Hepatocyte (in vitro differentiated cells): ENCODE results near the gene SAMD4A. TPM values are rescaled to one million over a fixed set of nuclear protein-coding genes. Genes with fewer than 3 reads are reported as not detected.

Source experiments
- DNase-seq: peaks from one replicate; pipeline ENCODE4 v3.0.0-alpha.2; 2016; ENCODE audit warnings: low spot score
- H2AFZ ChIP-seq: fragments of 200-600 bp; sonication (generic); 2 replicates; pipeline ENCODE4 v1.6.0; 2016; ENCODE audit warnings: antibody characterized with exemption, mild to moderate bottlenecking
- H3K27ac ChIP-seq: fragments of 200-600 bp; sonication (generic); 2 replicates; pipeline ENCODE4 v1.5.1; 2016; ENCODE audit warnings: mild to moderate bottlenecking
- H3K27me3 ChIP-seq: fragments of 200-600 bp; sonication (generic); 2 replicates; pipeline ENCODE4 v1.6.1; 2016
- H3K36me3 ChIP-seq: fragments of 200-600 bp; sonication (generic); replicated peaks from 2 replicates; pipeline ENCODE4 v1.5.1; 2016; ENCODE audit warnings: low read depth; ENCODE audit not compliant: insufficient read depth
- H3K4me1 ChIP-seq: fragments of 200-600 bp; sonication (generic); 2 replicates; pipeline ENCODE4 v1.5.1; 2016; ENCODE audit warnings: mild to moderate bottlenecking, moderate library complexity; ENCODE audit not compliant: insufficient read depth
- H3K4me2 ChIP-seq: fragments of 200-600 bp; sonication (generic); 2 replicates; pipeline ENCODE4 v1.6.0; 2016
- H3K4me3 ChIP-seq: fragments of 200-600 bp; sonication (generic); 2 replicates; pipeline ENCODE4 v1.5.1; 2016; ENCODE audit warnings: mild to moderate bottlenecking
- H3K79me2 ChIP-seq: fragments of 200-600 bp; sonication (generic); 2 replicates; pipeline ENCODE4 v1.6.0; 2017; ENCODE audit warnings: mild to moderate bottlenecking
- H3K9me2 ChIP-seq: fragments of 200-600 bp; sonication (generic); replicated peaks from 2 replicates; pipeline ENCODE4 v1.6.0; 2017; ENCODE audit warnings: mild to moderate bottlenecking; ENCODE audit not compliant: insufficient read depth
- H3K9me3 ChIP-seq: fragments of 200-600 bp; sonication (generic); 2 replicates; pipeline ENCODE4 v1.5.1; 2016; ENCODE audit warnings: low read depth, mild to moderate bottlenecking
- H4K20me1 ChIP-seq: fragments of 200-600 bp; sonication (generic); 2 replicates; pipeline ENCODE4 v1.6.0; 2016; ENCODE audit warnings: mild to moderate bottlenecking; ENCODE audit not compliant: insufficient read depth, poor library complexity, severe bottlenecking
- EZH2 ChIP-seq: fragments of 200-600 bp; sonication (generic); IDR thresholded peaks from 2 replicates; pipeline ENCODE4 v1.6.1; 2016; ENCODE audit warnings: antibody characterized with exemption, mild to moderate bottlenecking, borderline replicate concordance
- EZH2phosphoT487 ChIP-seq: fragments of 200-600 bp; sonication (generic); IDR thresholded peaks from one replicate; pipeline ENCODE4 v1.6.1; 2018; ENCODE audit warnings: antibody characterized with exemption, mild to moderate bottlenecking, low read depth, moderate library complexity; ENCODE audit not compliant: unreplicated experiment, severe bottlenecking
- WGBS: methylation state at CpG from one replicate; pipeline ENCODE4 v1.1.6; 2016; ENCODE audit warnings: low lambda C conversion rate; ENCODE audit errors: missing lambda C conversion rate; 5-methylcytosine and 5-hydroxymethylcytosine counted together
- polyA plus RNA-seq: library from polyadenylated mRNA; unstranded; fragments of >200 nt; fragmentation: Nextera tagmentation; extraction: Ambion mirVana; gene quantifications from 2 replicates; pipeline ENCODE4 v1.2.1, GENCODE V29; 2016
- total RNA-seq: library from RNA; depleted of rRNA; stranded (reverse); fragments of >200 nt; gene quantifications from 2 replicates; pipeline ENCODE4 v1.2.3, GENCODE V29; 2014
- TF ChIP-seq, protein P1 (sequence below): fragments of 200-600 bp; sonication (generic); IDR thresholded peaks from 2 replicates; pipeline ENCODE4 v1.5.1; 2016; ENCODE audit warnings: antibody characterized with exemption, mild to moderate bottlenecking; ENCODE audit not compliant: poor library complexity

SAMD4A gene
- total and polyA plus RNA-seq, 2 experiments from 2014 or later = 10.5 to 15.7 TPM

DNA sequence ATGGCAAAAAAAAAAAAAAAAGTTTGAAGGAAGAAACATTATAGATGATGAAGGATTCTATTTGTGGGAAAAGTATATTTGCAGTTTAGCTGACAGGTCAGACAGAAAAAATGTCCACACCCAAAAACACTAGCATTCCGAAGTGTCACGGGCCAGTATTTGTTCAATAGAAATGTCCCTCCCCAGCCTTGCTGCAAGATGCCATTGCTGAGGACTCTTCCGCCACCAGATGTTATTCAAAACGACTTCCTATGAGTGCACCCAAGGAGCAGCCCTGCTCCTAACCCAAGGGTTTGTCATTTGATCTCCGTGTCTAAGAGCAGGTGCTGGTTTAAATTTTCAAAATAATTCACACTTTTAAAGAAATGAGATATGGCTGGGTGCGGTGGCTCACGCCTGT is 172.6 kb downstream of the SAMD4A start:
- TF ChIP-seq, protein P1, sequence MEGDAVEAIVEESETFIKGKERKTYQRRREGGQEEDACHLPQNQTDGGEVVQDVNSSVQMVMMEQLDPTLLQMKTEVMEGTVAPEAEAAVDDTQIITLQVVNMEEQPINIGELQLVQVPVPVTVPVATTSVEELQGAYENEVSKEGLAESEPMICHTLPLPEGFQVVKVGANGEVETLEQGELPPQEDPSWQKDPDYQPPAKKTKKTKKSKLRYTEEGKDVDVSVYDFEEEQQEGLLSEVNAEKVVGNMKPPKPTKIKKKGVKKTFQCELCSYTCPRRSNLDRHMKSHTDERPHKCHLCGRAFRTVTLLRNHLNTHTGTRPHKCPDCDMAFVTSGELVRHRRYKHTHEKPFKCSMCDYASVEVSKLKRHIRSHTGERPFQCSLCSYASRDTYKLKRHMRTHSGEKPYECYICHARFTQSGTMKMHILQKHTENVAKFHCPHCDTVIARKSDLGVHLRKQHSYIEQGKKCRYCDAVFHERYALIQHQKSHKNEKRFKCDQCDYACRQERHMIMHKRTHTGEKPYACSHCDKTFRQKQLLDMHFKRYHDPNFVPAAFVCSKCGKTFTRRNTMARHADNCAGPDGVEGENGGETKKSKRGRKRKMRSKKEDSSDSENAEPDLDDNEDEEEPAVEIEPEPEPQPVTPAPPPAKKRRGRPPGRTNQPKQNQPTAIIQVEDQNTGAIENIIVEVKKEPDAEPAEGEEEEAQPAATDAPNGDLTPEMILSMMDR = no peak
- TF ChIP-seq EZH2 (no peak), EZH2phosphoT487 (no peak)
- no peaks in the 10 kb centered on the region for H3K27me3 ChIP-seq
- no peaks in the 10 kb centered on the region for H3K4me1 ChIP-seq
- H3K79me2 ChIP-seq = no peaks in the 10 kb centered on the region
- 85% methylated on average over 7 of the region's 7 CpGs for WGBS
- no peaks in the 10 kb centered on the region for H3K9me2 ChIP-seq
- H4K20me1 ChIP-seq = no peaks in the 10 kb centered on the region
- no peak overlapping the region for H3K4me3 ChIP-seq
- no peak for DNase-seq
- H3K36me3 ChIP-seq = no peaks in the 10 kb centered on the region
- no peak overlapping the region for H3K27ac ChIP-seq
- no peaks in the 10 kb centered on the region for H3K9me3 ChIP-seq
- H2AFZ ChIP-seq = no peak overlapping the region
- no peak overlapping the region for H3K4me2 ChIP-seq

DNA sequence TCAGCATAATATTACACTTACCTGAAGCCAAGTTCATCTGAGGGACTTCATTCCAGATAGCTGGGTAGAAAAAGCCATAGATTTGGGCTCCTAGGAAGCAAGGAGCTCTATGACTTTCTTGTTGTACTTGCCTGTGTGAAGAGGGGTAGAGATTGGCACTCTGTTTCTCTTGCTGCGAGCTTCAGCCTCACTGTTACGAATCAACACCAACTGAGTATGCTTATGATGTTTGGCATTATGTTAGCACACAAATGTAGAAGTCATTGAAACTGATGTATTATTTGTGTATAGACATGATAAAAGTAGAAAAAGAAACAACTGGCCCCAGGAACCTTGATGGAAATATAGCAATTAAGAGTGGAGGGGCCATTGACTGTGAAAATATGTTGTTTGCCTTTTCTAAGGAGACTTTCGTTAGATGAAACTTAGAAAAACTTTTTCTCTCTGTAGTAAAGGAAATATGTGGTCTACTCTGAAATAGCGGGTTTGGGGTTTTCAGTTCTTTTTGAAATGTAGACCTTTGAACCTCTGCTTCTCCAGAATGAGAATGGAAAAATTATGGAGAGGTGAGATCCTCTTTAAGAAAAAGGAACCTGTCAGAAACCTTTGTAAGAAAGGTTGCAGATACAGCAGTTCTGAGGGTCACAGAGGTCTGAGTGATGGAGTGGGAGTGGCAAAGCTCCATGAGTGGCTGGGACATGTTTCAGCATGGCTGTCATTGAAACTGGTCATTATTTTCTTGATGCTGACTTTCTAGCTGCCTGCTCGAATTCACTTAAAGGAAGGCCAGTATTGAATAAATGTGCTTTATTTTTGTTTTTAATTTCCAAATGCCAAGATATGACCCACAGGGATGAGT is 175.8 kb downstream of the SAMD4A start:
- Histone ChIP-seq H3K9me3 (no peaks in the 10 kb centered on the region), H3K4me1 (no peaks in the 10 kb centered on the region), H3K79me2 (no peaks in the 10 kb centered on the region), H3K9me2 (no peaks in the 10 kb centered on the region), H3K4me3 (no peak overlapping the region), H3K27ac (no peak overlapping the region), H4K20me1 (no peaks in the 10 kb centered on the region), H3K36me3 (no peaks in the 10 kb centered on the region), H3K4me2 (no peak overlapping the region), H2AFZ (no peak overlapping the region), H3K27me3 (no peaks in the 10 kb centered on the region)
- DNase-seq = no peak
- WGBS = 92% methylated on average over 5 of the region's 5 CpGs
- TF ChIP-seq EZH2phosphoT487 = no peak
- no peak for TF ChIP-seq EZH2
- TF ChIP-seq, protein P1 = no peak

GRCh38 chr14:54743382-54743781 is 176.5 kb downstream of the SAMD4A start:
- DNase-seq = no peak
- H2AFZ ChIP-seq = no peak overlapping the region
- no peaks in the 10 kb centered on the region for H3K4me1 ChIP-seq
- H3K27ac ChIP-seq = no peak overlapping the region
- no peak for TF ChIP-seq EZH2
- TF ChIP-seq, protein P1 = no peak
- no peak for TF ChIP-seq EZH2phosphoT487
- H3K9me2 ChIP-seq = no peaks in the 10 kb centered on the region
- H3K4me2 ChIP-seq = no peak overlapping the region
- H3K36me3 ChIP-seq = no peaks in the 10 kb centered on the region
- WGBS = 71% methylated on average over 5 of the region's 5 CpGs
- H3K4me3 ChIP-seq = no peak overlapping the region
- no peaks in the 10 kb centered on the region for H4K20me1 ChIP-seq
- H3K9me3 ChIP-seq = no peaks in the 10 kb centered on the region
- H3K79me2 ChIP-seq = no peaks in the 10 kb centered on the region
- H3K27me3 ChIP-seq = no peaks in the 10 kb centered on the region
